HEK293T (cell line): ENCODE data around the gene CDC42SE2.
A peak's percentile ranks its signal among the peaks of the same experiment; 100 is the strongest.

Experiments
- CTCF ChIA-PET: fragments of 350-600 bp; formaldehyde crosslinking; extraction: SDS; loops from one replicate; lab custom pipeline; 2021; ENCODE audit warnings: antibody characterized with exemption, inconsistent platforms; lab: Yijun Ruan, JAX
- POLR2A ChIA-PET: fragments of 350-600 bp; formaldehyde crosslinking; extraction: SDS; loops from one replicate; lab custom pipeline; 2020; ENCODE audit warnings: antibody characterized with exemption, inconsistent platforms; lab: Yijun Ruan, JAX
- DNase-seq: peaks from one replicate; pipeline ENCODE4 v3.0.0; 2012; ENCODE audit warnings: mixed read lengths; ENCODE audit errors: extremely low spot score
- ARNT ChIP-seq: fragments of 450-650 bp; IDR thresholded peaks from 2 replicates; pipeline ENCODE4 v1.6.1; 2017; ENCODE audit warnings: mild to moderate bottlenecking
- BHLHE40 ChIP-seq: fragments of 450-650 bp; IDR thresholded peaks from 2 replicates; pipeline ENCODE4 v1.6.1; 2016; ENCODE audit warnings: mild to moderate bottlenecking, moderate library complexity, borderline replicate concordance
- CTBP1 ChIP-seq: fragments of 450-650 bp; IDR thresholded peaks from 2 replicates; pipeline ENCODE4 v1.6.1; 2016; ENCODE audit warnings: borderline replicate concordance
- ELF4 ChIP-seq: fragments of 450-650 bp; IDR thresholded peaks from 2 replicates; pipeline ENCODE4 v1.6.1; 2017; ENCODE audit warnings: antibody characterized with exemption
- FOXA1 ChIP-seq: fragments of 450-650 bp; IDR thresholded peaks from 2 replicates; pipeline ENCODE4 v1.6.1; 2016; ENCODE audit warnings: mild to moderate bottlenecking
- FOXK2 ChIP-seq: fragments of 450-650 bp; IDR thresholded peaks from 2 replicates; pipeline ENCODE4 v1.6.1; 2016; ENCODE audit warnings: mild to moderate bottlenecking
- FOXM1 ChIP-seq: fragments of 450-650 bp; IDR thresholded peaks from 2 replicates; pipeline ENCODE4 v1.6.1; 2017; ENCODE audit warnings: mild to moderate bottlenecking, borderline replicate concordance
- HDGF ChIP-seq: fragments of 450-650 bp; IDR thresholded peaks from 2 replicates; pipeline ENCODE4 v1.6.1; 2017; ENCODE audit warnings: antibody characterized with exemption, borderline replicate concordance
- L3MBTL2 ChIP-seq: fragments of 450-650 bp; conservative IDR thresholded peaks from 2 replicates; pipeline ENCODE4 v1.6.1; 2016; ENCODE audit warnings: mild to moderate bottlenecking
- LEF1 ChIP-seq: fragments of 450-650 bp; IDR thresholded peaks from 2 replicates; pipeline ENCODE4 v1.6.1; 2017; ENCODE audit warnings: mild to moderate bottlenecking, borderline replicate concordance
- NFRKB ChIP-seq: fragments of 450-650 bp; IDR thresholded peaks from 2 replicates; pipeline ENCODE4 v1.6.1; 2016; ENCODE audit warnings: mild to moderate bottlenecking, moderate library complexity
- SP1 ChIP-seq: fragments of 450-650 bp; IDR thresholded peaks from 2 replicates; pipeline ENCODE4 v1.6.1; 2017
- SUZ12 ChIP-seq: fragments of 450-650 bp; IDR thresholded peaks from 2 replicates; pipeline ENCODE4 v1.6.1; 2016; ENCODE audit warnings: mild to moderate bottlenecking
- TARDBP ChIP-seq: fragments of 450-650 bp; IDR thresholded peaks from 2 replicates; pipeline ENCODE4 v1.6.1; 2016
- ZNF384 ChIP-seq: fragments of 450-650 bp; IDR thresholded peaks from 2 replicates; pipeline ENCODE4 v1.6.1; 2016
- TF ChIP-seq, protein P1 (sequence below): fragments of 450-650 bp; IDR thresholded peaks from 2 replicates; pipeline ENCODE4 v1.6.1; 2016

Gene CDC42SE2

DNA sequence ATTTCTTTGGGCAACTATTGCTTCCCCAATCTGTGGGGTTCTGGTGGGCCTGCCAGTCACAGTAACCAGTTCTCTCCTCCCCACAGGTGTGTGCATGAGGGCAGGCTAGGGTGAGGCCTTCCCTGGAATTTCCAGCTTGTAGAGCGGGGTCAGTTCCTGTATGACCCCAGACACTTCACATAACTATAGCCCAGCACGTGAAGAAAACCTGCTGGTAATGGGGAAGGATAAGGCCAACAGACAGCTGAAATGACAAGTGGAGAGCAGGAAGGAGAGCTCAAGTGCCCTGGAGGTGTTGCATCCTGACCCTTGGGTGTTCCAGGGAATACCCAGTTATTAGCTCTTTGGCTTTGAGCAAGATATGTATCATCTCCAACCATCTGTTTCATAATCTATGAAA, 142.2 kb downstream of the CDC42SE2 start:
- DNase-seq = no peak
- CTCF ChIA-PET = no interaction called here
- TF ChIP-seq SP1 (no peak), CTBP1 (no peak), LEF1 (no peak), L3MBTL2 (no peak), ZNF384 (no peak), NFRKB (no peak), BHLHE40 (no peak), HDGF (no peak), ELF4 (no peak), SUZ12 (no peak), FOXA1 (no peak), FOXM1 (no peak), FOXK2 (no peak), ARNT (no peak), TARDBP (no peak)
- TF ChIP-seq, protein P1, sequence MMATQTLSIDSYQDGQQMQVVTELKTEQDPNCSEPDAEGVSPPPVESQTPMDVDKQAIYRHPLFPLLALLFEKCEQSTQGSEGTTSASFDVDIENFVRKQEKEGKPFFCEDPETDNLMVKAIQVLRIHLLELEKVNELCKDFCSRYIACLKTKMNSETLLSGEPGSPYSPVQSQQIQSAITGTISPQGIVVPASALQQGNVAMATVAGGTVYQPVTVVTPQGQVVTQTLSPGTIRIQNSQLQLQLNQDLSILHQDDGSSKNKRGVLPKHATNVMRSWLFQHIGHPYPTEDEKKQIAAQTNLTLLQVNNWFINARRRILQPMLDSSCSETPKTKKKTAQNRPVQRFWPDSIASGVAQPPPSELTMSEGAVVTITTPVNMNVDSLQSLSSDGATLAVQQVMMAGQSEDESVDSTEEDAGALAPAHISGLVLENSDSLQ = no peak
- POLR2A ChIA-PET = no interaction called here

DNA sequence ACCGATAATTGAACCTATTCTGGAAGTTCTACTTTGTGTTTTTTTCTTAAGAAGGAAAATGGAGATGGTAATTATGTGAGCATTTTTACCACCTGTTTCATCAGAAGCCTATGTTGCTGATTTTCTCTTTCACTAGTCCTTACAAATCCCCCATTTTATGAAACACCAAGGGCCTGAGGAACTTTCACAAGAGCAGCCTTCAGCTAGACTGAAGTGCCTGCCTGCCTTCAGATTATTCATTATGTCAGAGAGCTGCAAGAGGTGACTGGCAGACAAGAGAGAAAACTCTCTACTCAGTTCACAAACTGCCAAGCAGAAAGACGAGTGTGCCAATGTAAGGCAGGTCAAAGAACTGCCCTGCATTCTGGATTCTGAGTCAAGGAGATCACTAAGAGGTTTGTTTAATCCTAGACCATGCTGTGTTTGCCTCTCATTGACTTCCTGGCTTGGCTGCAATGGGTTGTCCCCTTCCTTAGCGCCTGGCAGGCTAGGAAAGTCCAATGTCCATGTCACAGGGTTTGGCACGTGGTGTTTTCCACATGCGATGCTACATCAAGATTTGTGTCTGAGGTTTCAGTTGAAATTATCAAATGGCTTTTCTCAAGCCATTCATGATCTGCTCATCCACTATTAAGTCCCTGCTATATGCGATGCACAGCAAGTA, 143.3 kb downstream of the CDC42SE2 start:
- ChIA-PET POLR2A (no interaction called here), CTCF (interaction anchor here (0.6 kb wide), 1 partner anchor 141 kb away, joined by 3 read pairs; no protein-coding TSS in a partner anchor)
- TF ChIP-seq, protein P1 = no peak
- TF ChIP-seq LEF1 (no peak), ELF4 (no peak), FOXA1 (no peak), TARDBP (no peak), SUZ12 (no peak), BHLHE40 (no peak), NFRKB (no peak), CTBP1 (no peak), ARNT (no peak)

GRCh38 chr5:131413605-131414559, 150.0 kb downstream of the CDC42SE2 start:
- TF ChIP-seq CTBP1 = no peak
- no peak for TF ChIP-seq FOXM1
- TF ChIP-seq FOXA1 = no peak
- no peak for TF ChIP-seq ZNF384
- no peak for TF ChIP-seq ELF4
- no peak for TF ChIP-seq BHLHE40
- TF ChIP-seq ARNT = no peak
- TF ChIP-seq SP1 = no peak
- CTCF ChIA-PET = interaction anchor here (0.6 kb wide), 1 partner anchor 428 kb away, joined by 3 read pairs; no protein-coding TSS in a partner anchor
- POLR2A ChIA-PET = no interaction called here
- DNase-seq = no peak

More for the DNA sequence above, 143.3 kb downstream of the CDC42SE2 start:
- DNase-seq = no peak

- TF ChIP-seq, protein P1 = no peak
- TF ChIP-seq HDGF (no peak), FOXK2 (no peak), CTBP1 (no peak)
- DNase-seq = no peak
- CTCF ChIA-PET = no interaction called here
- POLR2A ChIA-PET = no interaction called here
Measured at GRCh38 chr5:131416729-131417128, 152.9 kb downstream of the CDC42SE2 start.

DNA sequence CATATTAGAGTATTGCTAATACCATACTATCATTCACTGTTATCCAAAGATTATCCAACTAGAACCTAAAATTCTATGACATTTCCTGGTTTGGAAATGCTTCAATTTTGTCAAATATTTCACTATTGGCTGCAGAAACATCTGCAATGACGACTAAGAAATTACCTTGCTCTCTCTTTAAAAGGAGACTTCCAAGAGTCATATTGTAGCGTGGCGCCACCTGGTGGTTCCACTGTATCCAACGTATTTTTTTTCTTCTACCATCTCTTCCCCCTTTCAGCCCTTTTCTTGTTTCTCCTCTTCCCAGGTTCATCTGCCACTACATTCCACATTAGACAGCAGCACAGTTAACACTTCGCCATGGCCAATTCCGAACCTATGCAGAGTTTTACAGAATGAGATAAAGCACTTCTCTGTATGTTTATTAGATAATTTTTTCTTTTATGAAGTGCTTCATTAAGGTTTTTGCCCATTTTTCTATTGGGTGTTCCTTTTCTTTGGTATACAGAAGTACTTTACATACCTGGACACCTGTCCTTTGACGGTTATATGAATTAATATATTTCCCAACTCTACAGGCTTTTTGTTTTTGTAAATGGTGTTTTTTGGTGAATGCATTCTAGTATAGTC, 153.5 kb downstream of the CDC42SE2 start:
- TF ChIP-seq BHLHE40 = no peak
- TF ChIP-seq ELF4 = no peak
- no peak for TF ChIP-seq L3MBTL2
- no peak for TF ChIP-seq SP1
- no peak for TF ChIP-seq FOXA1
- TF ChIP-seq LEF1 = no peak
- no peak for TF ChIP-seq FOXK2
- TF ChIP-seq ZNF384 = peak; percentile 50; the same call in 1 of the 2 replicates
- CTCF ChIA-PET = no interaction called here
- DNase-seq = peak; percentile 64
- POLR2A ChIA-PET = no interaction called here

DNA sequence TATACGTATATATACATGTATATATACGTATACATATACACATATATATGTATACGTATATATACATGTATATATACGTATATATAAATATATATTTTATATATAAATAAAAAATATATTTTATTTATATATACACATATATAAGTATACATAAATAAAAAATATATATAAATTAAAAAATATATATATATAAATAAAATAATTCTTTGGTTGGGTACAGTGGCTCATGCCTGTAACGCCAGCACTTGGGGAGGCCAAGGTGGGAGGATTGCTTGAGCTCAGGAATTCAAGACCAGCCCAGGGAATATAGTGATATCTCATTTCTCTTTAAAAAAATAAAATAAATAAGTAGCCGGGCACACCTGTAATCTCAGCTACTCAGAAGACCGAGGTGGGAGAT, 155.0 kb downstream of the CDC42SE2 start:
- POLR2A ChIA-PET = no interaction called here
- no peak for DNase-seq
- CTCF ChIA-PET = interaction anchor here (0.7 to 1.6 kb wide), 2 partner anchors 156 to 589 kb away, joined by 3 to 4 read pairs; no protein-coding TSS in a partner anchor
- TF ChIP-seq FOXA1 (no peak), SUZ12 (no peak), FOXM1 (no peak), HDGF (no peak), BHLHE40 (no peak), FOXK2 (no peak), NFRKB (no peak), LEF1 (no peak), L3MBTL2 (no peak), ARNT (no peak)
